Stimulated activated CD8-positive, alpha-beta memory T cell treated with anti-CD3 and anti-CD28 coated beads, Interleukin-12 subunit alpha, Interleukin-12 subunit beta, amount 100 ng/mL, for 1 hour (primary cell): ENCODE measurements around the gene MARCO.
"Not testable (repeated sequence)": the region's sequence is repeated elsewhere in the genome, so short reads cannot be mapped to it uniquely, and the experiment has no call there.

Experiments
- DNase-seq: peaks from one replicate; pipeline ENCODE4 v3.0.0-alpha.2; 2020; ENCODE audit warnings: low read depth

Gene MARCO

DNA sequence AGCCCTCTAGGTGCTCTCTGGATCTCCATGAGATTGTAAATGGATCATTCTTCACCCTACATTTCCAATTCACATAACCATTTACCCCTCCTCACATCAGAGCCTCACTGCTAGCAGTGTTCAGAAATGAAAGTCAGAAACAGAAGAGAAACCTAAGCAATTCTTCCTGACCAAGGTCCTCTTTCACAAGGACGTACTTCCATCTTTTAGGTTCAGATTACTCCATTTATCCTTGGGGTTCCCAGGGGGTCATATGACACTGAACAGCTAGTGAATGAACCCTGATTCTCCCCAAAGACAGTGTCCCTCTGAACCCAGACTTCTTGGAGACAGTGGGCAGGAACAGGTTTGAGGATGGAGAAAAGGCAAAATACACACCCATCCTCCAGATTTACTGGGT is 12.9 kb upstream of the MARCO start:
- DNase-seq: no peak

- no peak for DNase-seq
Observed at GRCh38 chr2:118932949-118933348, 9.0 kb upstream of the MARCO start.

- no peak for DNase-seq
Observed at GRCh38 chr2:118936306-118936705, 5.7 kb upstream of the MARCO start.

DNA sequence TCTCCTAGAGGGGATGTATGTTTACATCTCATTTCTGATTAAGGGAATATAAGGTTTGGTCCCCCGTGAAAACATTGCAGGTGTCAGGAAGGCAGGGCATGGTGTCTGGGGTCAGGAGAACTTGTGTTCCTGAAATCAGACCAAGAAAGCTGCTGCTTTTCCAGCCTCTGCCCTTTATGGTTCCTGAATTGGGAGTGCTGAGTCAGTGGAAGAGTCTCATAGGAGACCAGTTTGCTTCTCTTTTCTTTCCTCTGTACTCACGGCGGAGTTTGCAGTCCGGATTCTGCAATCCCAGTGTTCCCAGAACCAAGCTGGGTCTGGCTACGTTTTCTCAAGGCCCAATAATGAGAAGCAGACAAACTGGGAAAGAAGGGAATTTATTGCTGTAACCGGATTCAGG is 5.1 kb upstream of the MARCO start:
- no peak for DNase-seq

GRCh38 chr2:118937817-118938216 is 4.2 kb upstream of the MARCO start:
- no peak for DNase-seq

GRCh38 chr2:118939994-118940393 is 2.0 kb upstream of the MARCO start:
- no peak for DNase-seq

- DNase-seq: no peak
Observed at GRCh38 chr2:118940486-118941120, 1.4 kb upstream of the MARCO start.

GRCh38 chr2:118943286-118943685 is 1.3 kb downstream of the MARCO start:
- DNase-seq: no peak

DNA sequence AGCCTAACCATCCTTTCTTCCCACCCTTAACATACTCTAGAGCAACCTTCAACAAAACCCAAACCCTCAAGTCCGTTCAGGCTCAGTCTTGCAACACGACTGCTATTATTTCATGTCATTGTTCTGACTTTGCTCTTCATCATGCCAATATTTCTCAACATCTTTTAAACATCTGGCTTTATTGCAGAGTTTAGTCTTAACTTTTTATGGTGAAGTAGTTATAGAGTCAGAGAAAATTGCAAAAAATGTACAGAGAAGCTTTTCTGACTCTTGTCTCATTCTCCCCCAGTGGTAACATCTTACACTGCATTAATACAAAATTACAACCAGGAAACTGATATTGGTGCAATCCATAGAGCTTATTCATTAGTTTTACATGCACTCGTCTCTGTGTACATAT is 3.9 kb downstream of the MARCO start:
- DNase-seq: no peak

- DNase-seq: not testable (repeated sequence)
Observed at GRCh38 chr2:118948266-118948665, 6.3 kb downstream of the MARCO start.

DNA sequence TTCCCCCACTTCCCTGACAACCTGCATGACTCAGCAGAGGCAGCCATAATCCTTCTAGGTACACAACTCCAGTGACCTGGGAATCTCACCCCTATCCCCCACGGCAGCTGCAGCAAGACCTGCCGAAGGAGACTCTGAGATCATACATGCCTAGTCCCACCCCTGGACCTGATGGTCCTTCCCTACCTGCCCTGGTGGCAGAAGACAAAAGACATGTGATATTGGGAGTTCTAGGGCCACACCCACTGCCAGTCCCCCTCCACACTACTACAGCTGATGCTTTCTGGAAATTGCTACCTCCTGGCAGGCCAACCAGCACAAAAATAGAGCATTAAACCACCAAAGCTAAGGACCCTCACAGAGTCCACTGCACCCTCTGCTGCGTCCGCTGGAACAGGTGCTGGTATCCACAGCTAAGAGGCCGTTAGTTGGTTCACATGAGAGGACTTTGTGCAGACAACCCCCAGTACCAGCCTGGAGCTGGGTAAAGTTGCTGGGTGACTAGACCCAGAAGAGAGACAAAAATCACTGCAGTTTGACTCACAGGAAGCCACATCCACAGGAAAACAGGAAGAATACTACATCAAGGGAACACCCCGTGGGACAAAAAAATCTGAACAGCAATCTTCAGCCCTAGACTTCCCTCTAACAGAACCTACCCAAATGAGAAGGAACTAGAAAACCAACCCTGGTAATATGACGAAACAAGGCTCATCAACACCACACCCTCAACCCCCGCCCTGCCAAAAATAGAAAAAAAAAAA is 12.5 kb downstream of the MARCO start:
- no peak for DNase-seq

- no peak for DNase-seq
Observed at GRCh38 chr2:118965737-118966136, 23.7 kb downstream of the MARCO start.

DNA sequence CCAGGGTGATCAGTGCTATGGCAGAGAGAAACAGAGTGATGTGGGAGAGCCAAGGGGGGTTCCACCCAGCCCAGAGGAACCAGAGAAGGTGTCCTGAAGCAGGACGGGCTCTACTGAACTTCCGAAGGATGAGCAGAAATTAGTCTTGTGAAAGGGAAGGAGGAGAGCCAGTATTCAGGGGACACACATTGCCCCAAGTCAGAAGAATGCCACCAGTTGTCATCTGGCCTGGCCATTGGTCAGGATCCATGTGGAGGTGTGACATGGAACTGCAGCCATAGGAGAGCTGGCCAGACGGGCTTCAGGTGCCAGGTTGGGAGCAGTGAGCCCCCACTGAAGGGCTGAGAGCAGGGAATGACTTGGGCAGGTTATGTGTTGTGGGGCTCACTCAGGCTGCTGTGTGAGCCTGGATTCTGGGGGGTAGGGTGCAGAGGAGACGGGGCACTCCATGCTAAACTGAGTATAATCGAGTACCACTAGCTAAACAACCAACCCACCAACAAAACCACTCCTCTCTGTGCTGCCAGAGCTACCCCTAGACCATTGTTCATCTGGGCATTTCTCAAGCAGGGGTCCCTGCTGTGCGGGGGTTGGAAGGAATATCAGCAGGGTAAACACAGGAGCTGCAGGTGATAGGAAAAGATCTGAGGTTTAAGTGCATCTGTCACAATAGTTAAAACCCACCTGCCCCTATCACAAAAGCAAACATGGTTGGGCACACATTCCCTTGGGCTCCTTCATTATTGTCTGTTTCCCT is 25.3 kb downstream of the MARCO start:
- DNase-seq: no peak

DNA sequence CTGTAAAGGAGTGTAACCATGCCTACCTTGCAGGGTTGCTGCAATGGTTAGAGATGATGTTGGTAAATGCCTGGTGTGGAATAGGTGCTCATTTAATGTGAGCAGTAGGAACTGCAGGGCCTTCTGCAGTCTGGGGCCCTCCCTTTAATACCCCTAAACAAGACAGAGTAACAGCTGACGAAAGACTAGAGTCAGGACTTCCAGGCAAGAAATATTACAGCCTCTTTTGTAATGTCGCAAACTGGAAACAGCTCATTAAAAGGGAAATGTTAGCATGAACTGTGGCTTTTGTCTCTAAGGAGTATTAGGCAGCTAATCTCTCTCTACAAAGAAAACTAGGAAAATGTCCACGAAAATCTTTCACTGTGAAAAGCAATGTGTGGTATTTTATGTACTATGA is 26.0 kb downstream of the MARCO start:
- no peak for DNase-seq

DNA sequence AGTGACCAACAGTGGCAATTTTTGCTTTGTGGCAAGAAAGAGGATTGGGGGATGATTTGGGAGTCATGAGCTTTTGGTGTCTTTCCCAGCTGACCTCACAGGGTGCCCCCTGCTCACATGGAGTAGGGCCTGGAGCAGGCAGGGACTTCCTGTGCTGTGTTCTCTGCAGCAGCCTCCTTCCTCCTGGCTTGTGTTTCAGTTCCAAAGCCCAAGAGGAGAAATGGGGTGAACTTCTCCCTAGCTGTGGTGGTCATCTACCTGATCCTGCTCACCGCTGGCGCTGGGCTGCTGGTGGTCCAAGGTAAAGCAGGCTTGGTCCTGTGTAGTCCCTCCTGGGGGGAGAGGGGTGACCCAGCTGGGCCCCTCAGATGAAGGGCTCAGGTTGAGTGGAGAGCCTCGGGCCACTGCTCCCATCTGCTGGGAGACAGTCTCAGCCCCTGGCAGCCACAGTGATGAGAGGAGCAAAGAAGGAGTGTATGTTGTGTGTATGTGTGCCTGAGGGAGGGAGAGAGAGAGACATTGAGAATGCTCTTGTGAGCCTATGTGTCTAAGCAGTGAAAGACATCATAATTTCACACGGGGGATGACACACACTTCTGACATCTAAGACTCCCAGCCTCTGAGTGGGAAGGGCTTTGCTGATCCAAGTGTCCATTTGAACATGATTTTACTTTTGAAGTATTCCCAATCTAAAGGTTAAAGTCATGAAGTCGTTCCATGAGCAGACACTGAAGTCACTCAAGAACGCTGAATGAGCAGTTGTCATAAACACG is 27.2 kb downstream of the MARCO start:
- no peak for DNase-seq

DNA sequence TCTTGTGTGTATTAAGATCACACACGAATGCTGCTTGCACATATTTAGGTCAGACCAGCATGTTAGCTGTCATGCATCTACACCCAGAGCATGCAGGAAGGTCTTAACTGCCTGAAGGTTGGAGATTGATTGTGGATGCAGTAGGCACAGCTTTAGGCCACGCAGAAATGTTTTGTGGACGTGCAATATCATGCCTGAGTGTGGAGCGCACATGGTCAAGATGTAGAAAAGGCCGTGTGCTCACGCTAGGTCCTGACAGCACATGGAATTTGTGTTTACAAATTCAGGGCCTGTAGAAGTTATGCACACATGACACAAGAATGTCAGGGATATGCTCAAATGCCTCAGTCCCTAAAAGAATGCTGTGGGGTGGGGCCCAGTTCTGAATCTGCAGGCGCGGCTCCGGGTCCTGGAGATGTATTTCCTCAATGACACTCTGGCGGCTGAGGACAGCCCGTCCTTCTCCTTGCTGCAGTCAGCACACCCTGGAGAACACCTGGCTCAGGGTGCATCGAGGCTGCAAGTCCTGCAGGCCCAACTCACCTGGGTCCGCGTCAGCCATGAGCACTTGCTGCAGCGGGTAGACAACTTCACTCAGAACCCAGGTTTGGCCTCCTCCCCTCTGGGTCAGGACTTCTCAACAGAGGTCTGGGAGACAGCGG is 27.9 kb downstream of the MARCO start:
- DNase-seq: no peak

GRCh38 chr2:118970396-118971135 is 28.6 kb downstream of the MARCO start:
- no peak for DNase-seq

- no peak for DNase-seq
Observed at GRCh38 chr2:118971245-118972122, 29.5 kb downstream of the MARCO start.

DNA sequence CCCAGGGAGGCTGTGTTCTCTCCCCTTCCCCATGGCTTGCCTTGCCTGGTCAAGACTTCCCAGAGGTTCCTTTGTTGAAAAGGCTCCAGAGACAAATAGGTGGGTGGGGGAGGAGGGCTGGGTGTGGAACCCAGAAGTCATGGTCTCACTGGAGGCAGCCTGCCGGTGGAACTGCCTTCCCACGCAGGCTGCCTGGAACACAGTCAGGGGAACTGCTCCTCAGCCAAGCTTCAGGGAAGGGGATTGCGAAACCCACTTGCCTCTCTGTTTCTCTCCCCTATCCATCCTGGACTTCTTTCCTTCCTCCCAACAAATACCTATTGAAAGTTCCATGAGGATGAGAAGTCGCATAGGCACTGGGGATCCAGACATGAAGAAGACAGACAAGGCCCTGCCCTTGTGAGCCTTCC is 31.6 kb downstream of the MARCO start:
- DNase-seq: no peak
